ENCODE measurements around the gene GPR25. TPM values are rescaled to one million over a fixed set of nuclear protein-coding genes. Genes with fewer than 3 reads are reported as not detected.

GPR25 gene
- polyA plus RNA-seq, 1 donor: not detected

DNA sequence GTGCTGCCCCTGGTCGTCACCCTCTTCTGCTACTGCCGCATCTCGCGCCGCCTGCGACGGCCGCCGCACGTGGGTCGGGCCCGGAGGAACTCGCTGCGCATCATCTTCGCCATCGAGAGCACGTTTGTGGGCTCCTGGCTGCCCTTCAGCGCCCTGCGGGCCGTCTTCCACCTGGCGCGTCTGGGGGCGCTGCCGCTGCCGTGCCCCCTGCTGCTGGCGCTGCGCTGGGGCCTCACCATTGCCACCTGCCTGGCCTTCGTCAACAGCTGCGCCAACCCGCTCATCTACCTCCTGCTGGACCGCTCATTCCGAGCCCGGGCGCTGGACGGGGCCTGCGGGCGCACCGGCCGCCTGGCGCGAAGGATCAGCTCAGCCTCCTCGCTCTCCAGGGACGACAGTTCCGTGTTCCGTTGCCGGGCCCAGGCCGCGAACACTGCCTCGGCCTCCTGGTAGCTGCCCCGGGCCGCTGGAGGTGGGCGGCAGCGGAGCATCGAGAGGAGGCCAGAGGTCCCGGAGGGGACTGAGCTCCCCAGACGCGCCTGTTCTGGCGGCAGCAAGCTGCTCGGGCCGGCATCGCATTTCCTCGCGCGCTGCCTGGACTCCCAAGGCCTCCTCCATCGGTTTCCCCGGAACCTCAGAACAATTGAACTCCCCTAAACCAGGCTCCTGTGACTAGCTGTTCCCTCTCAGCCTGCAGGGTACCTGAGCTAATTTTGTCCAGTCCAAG lies 1.1 kb downstream of the GPR25 start:
- no peak for DNase-seq

- DNase-seq: no peak
Observed at GRCh38 chr1:200874694-200875093, 1.9 kb downstream of the GPR25 start.

DNA sequence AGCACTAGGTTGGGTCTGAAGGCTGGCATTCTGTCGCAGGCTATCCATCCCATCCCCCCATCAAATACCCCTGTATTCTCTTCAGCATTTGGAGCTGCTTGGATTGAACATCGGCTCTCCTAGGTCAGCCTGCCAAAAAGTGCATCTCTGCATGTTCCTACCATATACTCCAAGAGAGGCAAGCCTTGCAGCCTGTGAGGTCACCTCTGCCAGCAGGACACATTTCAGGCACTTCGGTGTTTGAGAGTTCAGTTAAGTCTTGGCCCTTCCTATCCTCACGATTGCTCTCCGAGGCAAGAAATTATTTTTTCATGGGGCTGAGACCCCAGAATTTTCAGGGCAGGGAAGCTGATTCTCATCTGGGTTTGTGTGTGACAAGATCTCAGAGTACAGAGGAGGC lies 2.6 kb downstream of the GPR25 start:
- no peak for DNase-seq

DNA sequence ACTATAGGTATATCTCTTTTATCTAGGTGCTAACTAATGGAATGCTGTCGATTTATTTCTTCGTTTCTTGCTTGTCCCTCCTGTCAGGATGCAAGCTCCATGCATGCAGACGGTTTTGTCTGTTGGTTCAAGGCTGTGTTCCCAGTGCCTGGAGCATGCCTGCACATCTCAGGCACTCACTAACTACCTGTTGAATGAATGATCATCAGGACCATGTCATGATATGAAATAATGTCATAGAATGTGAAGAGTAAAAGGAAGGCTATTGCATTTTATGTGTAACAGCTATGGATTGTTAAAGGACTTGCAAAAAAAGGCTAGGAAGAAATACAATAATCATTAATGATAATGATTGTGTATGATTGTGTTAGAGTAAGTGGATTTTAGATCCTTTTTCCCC lies 4.2 kb downstream of the GPR25 start:
- DNase-seq: no peak

- no peak for DNase-seq
Observed at GRCh38 chr1:200877839-200878551, 5.2 kb downstream of the GPR25 start.

- DNase-seq: no peak
Observed at GRCh38 chr1:200880212-200880611, 7.4 kb downstream of the GPR25 start.

DNA sequence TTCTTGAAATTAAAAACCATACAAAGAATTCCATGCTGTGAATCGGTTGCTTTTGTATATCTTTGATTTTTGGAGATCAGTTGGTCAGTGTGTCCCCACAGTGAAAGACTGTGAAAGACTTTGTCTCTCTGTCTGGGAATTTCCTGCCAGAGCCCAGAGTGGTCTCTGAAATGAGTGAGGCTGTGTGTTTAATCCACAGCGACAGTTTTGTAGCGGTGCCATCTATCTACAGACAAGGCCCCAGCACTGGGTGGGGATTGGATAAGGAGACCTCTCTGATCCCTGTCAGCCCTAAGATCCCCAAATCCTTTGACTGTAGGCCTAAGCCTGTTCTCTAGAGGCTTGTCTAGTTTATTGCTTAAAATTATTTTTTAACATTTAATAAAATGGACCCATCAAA lies 10.3 kb downstream of the GPR25 start:
- no peak for DNase-seq

- no peak for DNase-seq
Observed at GRCh38 chr1:200885623-200886402, 13.0 kb downstream of the GPR25 start.

DNA sequence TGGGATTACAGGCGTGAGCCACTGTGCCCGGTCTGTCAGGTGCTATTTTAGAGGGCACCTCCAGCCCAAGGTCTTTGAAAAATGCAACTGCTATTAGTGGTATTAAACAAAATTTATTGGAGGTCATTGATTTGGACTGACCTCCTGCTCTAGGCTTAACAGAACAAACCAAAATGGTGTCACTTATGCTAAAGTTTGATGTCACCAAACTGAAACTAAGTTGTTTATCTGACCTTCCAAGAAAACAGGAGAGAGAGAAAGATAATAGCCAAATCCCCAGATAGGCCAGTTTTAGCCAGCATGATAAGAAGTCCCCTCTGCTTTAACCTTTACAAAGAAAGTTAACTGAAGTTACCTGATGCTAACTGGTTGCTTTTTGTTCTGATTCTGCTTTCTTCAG lies 13.8 kb downstream of the GPR25 start:
- no peak for DNase-seq

DNA sequence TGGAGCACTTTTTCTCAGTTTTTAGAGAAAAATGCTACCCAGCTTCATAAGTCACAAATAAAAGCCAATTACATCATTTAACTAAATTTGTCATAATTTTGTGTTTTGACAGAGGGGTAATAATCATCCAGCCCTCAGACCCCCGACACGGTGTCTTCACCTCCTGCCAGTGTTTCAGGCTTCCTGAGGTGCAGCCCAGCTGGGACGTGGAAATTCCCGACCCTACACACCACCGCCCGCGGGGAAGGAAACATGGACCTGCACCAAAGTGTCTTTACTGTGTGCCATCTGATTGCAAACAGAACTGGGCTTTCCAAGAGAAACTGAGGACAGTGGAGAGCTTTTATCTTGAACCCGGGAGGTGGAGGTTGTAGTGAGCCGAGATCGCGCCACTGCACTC lies 14.3 kb downstream of the GPR25 start:
- no peak for DNase-seq

DNA sequence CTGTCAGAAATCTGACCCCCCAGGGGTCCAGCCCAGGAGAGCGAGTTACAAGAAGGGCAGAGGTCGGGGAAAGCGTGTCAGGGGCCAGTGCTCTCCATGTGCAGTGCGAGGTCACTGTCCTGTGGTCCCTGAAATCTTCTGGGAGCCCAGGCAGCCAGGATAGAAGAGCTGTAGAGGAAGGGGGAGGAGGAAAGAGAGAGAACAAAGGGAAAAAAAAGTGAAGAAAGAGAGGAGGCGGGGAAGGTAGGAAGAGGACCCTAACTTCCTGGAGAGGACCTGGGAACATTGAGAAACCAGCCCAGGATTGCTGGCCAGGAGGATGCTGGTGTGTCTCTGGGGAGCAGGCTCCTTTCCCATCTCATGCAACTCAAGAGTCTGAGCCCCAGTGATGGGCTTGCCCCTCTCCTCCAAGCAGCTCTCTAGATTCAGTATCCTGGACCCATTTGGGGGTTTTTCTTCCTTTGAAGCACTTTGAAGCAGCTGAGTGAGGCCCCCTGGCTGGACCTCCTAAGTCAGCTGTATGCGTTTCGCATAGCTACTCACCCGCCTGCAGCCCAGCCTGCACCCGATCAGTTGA lies 15.1 kb downstream of the GPR25 start:
- no peak for DNase-seq

DNA sequence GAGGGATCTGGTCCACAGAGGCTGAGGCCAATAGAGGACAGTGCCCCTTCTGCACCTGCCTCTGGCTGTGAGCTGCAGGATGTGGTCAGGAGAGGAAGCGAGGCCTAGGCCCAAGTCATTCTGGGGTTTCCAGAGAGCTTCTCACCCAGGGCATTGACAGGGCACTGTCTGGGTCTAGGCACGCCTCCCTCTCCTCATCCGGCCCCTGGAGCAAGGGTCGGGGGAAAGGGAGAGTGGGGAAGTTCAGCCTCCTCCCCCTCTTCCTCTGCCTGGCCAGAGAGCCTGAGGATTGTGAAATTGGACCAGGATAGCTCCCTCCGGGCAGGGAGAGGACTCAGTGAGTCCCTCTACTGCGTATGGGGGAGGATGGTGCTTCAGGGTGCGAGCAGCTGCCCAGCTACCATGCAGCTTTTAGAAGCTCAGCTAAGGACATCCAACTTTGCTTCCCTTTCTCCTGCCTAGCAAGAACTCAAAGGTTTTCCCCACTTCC lies 15.6 kb downstream of the GPR25 start:
- no peak for DNase-seq

GRCh38 chr1:200889571-200889970 lies 16.8 kb downstream of the GPR25 start:
- DNase-seq: no peak

DNA sequence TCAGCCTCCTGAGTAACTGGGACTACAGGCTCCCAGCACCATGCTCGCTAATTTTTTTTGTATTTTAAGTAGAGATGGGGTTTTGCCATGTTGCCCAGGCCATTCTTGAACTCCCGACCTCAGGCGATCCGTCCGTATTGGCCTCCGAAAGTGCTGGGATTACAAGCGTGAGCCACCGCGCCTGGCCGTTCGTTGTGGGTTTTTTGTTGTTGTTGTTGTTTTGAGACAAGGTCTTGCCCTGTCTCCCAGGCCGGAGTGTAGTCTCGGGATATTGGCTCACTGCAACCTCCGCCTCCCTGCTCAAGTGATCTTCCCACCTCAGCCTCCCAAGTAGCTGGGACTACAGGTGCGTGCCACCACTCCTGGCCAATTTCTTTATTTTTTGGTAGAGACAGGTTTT lies 17.2 kb downstream of the GPR25 start:
- no peak for DNase-seq

- peak; percentile 32 for DNase-seq
Observed at GRCh38 chr1:200890818-200891773, 18.3 kb downstream of the GPR25 start.

DNA sequence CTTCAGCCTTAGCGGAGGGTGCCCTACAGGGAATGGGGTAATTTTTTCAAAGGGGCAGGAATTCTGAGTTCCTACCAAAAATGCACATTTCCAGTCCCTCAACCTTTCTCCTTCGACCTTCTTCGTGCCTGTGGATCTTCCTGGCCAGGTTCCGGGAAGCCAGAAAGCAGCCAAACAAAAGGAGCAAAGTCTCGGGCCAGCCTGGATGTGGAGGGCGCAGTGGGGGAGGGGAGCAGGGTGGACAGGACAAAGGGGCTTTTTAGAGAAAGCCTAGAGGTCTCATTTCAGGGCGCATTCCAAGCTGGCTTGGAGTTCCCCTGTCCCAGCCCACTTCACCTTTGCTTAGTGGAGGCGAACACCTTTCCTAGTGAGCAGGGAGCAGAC lies 19.0 kb downstream of the GPR25 start:
- DNase-seq: no peak

DNA sequence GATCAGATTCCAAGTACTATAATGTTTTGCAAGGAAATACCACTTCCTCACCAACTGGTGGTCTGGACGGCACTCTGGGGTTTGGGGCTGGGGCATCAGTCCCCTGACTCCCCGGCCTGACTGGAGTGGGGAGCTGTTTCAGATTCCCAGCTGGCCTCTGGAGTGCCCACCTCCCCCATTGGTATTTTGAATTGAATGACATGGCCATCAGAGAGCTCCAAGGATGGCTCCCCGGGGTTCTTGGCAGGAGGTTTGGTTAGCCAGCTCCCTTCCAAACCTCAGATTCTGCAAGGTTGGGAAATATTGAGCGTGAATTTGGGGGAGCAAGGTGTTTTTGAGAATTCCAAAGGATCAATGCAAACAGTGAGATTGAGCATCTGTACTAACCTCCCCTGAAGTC lies 19.8 kb downstream of the GPR25 start:
- DNase-seq: no peak

- no peak for DNase-seq
Observed at GRCh38 chr1:200892958-200893357, 20.2 kb downstream of the GPR25 start.

- no peak for DNase-seq
Observed at GRCh38 chr1:200893411-200893901, 20.7 kb downstream of the GPR25 start.

- no peak for DNase-seq
Observed at GRCh38 chr1:200894712-200895442, 22.1 kb downstream of the GPR25 start, which contains the start of gene INAVA. INAVA (plus strand) TSS chr1:200894900; CDS start chr1:200898401, 3,501 bp downstream.

- DNase-seq: no peak
Observed at GRCh38 chr1:200895443-200895789, 22.6 kb downstream of the GPR25 start.

Data from hindlimb muscle (tissue), 1 donor.